HG03575 (cell line): ENCODE measurements around the gene SYCE1.
"Not testable (repeated sequence)": the region's sequence is repeated elsewhere in the genome, so short reads cannot be mapped to it uniquely, and the experiment has no call there.

Experiments used
- ATAC-seq: cut with Tn5 transposase; IDR thresholded peaks from one replicate; pipeline ENCODE4 v1.9.1; 2021; ENCODE audit not compliant: unreplicated experiment, insufficient number of reproducible peaks, low FRiP score; ENCODE audit errors: extremely low read depth

The SYCE1 gene

GRCh38 chr10:133520193-133520738 lies 45.1 kb downstream of the SYCE1 start:
- ATAC-seq = no peak

- not testable (repeated sequence) for ATAC-seq
Observed at GRCh38 chr10:133518517-133518916, 46.9 kb downstream of the SYCE1 start.

- ATAC-seq = no peak
Observed at GRCh38 chr10:133516057-133516456, 49.3 kb downstream of the SYCE1 start.

GRCh38 chr10:133515471-133515870 lies 49.9 kb downstream of the SYCE1 start:
- ATAC-seq = no peak

GRCh38 chr10:133511907-133512528 lies 53.4 kb downstream of the SYCE1 start:
- no peak for ATAC-seq

- no peak for ATAC-seq
Observed at GRCh38 chr10:133511408-133511807, 54.0 kb downstream of the SYCE1 start.

GRCh38 chr10:133509700-133510099 lies 55.7 kb downstream of the SYCE1 start:
- no peak for ATAC-seq
